Astrocyte (in vitro differentiated cells and primary cell): ENCODE data around the gene GRK5.

Experiments used
- CTCF ChIP-seq: IDR thresholded peaks from 2 replicates; pipeline ENCODE4 v1.5.1; 2011; ENCODE audit warnings: low read depth, mild to moderate bottlenecking, inconsistent platforms, low read length, moderate library complexity; ENCODE audit not compliant: insufficient read depth
- EZH2 ChIP-seq: IDR thresholded peaks from 2 replicates; pipeline ENCODE4 v1.6.1; 2012; ENCODE audit warnings: mild to moderate bottlenecking, low read length, inconsistent platforms; ENCODE audit not compliant: insufficient read depth

- TF ChIP-seq CTCF (no peak), EZH2 (no peak)
Measured at GRCh38 chr10:119227825-119228224, 20.5 kb downstream of the GRK5 start.
